Body of pancreas (tissue), 4 donors: ENCODE data around the gene TACO1.

ENCODE experiments used
- POLR2A ChIP-seq, 3 donors: fragments of 450-650 bp; IDR thresholded peaks; one replicate each; pipeline ENCODE4 v1.6.1; 2016; ENCODE audit warnings: antibody characterized with exemption in 3 of 3, mild to moderate bottlenecking in 2 of 3
- TF ChIP-seq, protein P1 (sequence below), 7 experiments: fragments of 450-650 bp in 4 of 7; fragments of 200-600 bp in 3 of 7; sonication (generic) in 3 of 7; IDR thresholded peaks; one replicate each; pipeline ENCODE4 v1.5.1; 2016 to 2019; ENCODE audit warnings: antibody characterized with exemption in 7 of 7

DNA sequence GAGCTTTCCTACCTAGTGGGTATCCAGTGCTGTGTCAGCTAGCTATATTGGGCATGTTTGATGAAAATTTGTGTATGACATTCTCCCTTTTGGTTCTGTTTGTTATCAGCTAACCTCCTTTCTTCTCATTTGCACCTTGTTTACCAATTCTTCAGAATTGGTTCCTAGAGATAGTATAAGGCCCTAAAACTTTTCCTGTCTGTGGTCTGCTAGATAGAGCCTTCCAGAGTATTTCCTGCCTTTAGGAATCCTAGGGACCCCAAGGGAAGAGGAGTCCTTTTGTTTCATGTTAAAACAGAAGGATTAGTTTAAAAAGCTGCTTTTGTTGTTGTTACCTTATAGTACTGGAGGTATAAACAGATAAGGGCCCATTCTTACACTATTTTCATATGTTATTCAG is 33.0 kb downstream of the TACO1 start:
- TF ChIP-seq, protein P1, sequence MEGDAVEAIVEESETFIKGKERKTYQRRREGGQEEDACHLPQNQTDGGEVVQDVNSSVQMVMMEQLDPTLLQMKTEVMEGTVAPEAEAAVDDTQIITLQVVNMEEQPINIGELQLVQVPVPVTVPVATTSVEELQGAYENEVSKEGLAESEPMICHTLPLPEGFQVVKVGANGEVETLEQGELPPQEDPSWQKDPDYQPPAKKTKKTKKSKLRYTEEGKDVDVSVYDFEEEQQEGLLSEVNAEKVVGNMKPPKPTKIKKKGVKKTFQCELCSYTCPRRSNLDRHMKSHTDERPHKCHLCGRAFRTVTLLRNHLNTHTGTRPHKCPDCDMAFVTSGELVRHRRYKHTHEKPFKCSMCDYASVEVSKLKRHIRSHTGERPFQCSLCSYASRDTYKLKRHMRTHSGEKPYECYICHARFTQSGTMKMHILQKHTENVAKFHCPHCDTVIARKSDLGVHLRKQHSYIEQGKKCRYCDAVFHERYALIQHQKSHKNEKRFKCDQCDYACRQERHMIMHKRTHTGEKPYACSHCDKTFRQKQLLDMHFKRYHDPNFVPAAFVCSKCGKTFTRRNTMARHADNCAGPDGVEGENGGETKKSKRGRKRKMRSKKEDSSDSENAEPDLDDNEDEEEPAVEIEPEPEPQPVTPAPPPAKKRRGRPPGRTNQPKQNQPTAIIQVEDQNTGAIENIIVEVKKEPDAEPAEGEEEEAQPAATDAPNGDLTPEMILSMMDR (IDR thresholded peaks at IDR 0.05), result no peak
- no peak for TF ChIP-seq POLR2A (IDR thresholded peaks at IDR 0.05)
